Upper lobe of left lung (tissue), 6 donors: ENCODE data around the gene EIF4G2. TPM values are rescaled to one million over a fixed set of nuclear protein-coding genes. Genes with fewer than 3 reads are reported as not detected.

Experiments
- ATAC-seq, 2 donors: fragments of 200-7000 bp; cut with Tn5 transposase; one replicate each; pipeline ENCODE4 v1.9.1; 2022; ENCODE audit warnings: mild to moderate bottlenecking in 2 of 2, moderate library complexity in 2 of 2; ENCODE audit not compliant: low FRiP score in 2 of 2
- DNase-seq, 2 donors: peaks; one replicate each; pipeline ENCODE4 v3.0.0-alpha.2; 2019 to 2020
- H3K27ac ChIP-seq, 4 donors: fragments of 200-600 bp; sonication (generic); one replicate each; pipeline ENCODE4 v1.5.1; 2016 to 2019
- H3K27me3 ChIP-seq, 4 donors: fragments of 200-600 bp; sonication (generic); one replicate each; pipeline ENCODE4 v1.5.1; 2017 to 2019
- H3K36me3 ChIP-seq, 4 donors: fragments of 200-600 bp; sonication (generic); one replicate each; pipeline ENCODE4 v1.5.1; 2016 to 2019
- H3K4me1 ChIP-seq, 4 donors: fragments of 200-600 bp; sonication (generic); one replicate each; pipeline ENCODE4 v1.5.1; 2018 to 2019
- H3K4me3 ChIP-seq, 4 donors: fragments of 200-600 bp; sonication (generic); one replicate each; pipeline ENCODE4 v1.5.1; 2017 to 2019; ENCODE audit warnings: mild to moderate bottlenecking in 2 of 4, moderate library complexity in 1 of 4
- H3K9me3 ChIP-seq, 4 donors: fragments of 200-600 bp; sonication (generic); one replicate each; pipeline ENCODE4 v1.5.1; 2018 to 2019
- EP300 ChIP-seq, 4 donors: sonication (generic); formaldehyde crosslinking; IDR thresholded peaks; one replicate each; pipeline ENCODE4 v1.5.1; 2017; ENCODE audit warnings: antibody characterized with exemption in 4 of 4, control low read depth in 2 of 4
- POLR2A ChIP-seq, 4 donors: fragments of 450-650 bp; IDR thresholded peaks; one replicate each; pipeline ENCODE4 v1.5.1; 2016 to 2017; ENCODE audit warnings: antibody characterized with exemption in 4 of 4, mild to moderate bottlenecking in 2 of 4
- POLR2AphosphoS5 ChIP-seq, 2 donors: sonication (generic); formaldehyde crosslinking; IDR thresholded peaks; one replicate each; pipeline ENCODE4 v1.5.1; 2017; ENCODE audit warnings: antibody characterized with exemption in 2 of 2
- WGBS, 2 donors: methylation state at CpG; one replicate each; pipeline ENCODE4 v1.1.5; 2017 to 2018; 5-methylcytosine and 5-hydroxymethylcytosine counted together
- total RNA-seq, 6 donors: library from RNA; depleted of rRNA in 4 of 6; stranded (reverse); fragments of >200 nt in 4 of 6; gene quantifications; one replicate each; pipeline versions ENCODE4 v1.1.0 to v1.2.1, GENCODE V29; 2016 to 2021
- TF ChIP-seq, protein P1 (sequence below), 6 experiments: fragments of 450-650 bp in 4 of 6; fragments of 200-600 bp in 2 of 6; sonication (generic) in 2 of 6; IDR thresholded peaks; one replicate each; pipeline ENCODE4 v1.5.1; 2016 to 2019; ENCODE audit warnings: antibody characterized with exemption in 6 of 6
- donor health status: DM: no; HTN: no; CAD: no; lungs with moderate emphysema.
- donor health status: DM: no; HTN: yes; CAD: no; lungs with severe emphysema.

Gene EIF4G2
- total RNA-seq, result 1,000 to 10,000 TPM in 1 of 6 donors, 100 to 1,000 TPM in 5; 249 to 1,049 (median 632) TPM

GRCh38 chr11:10808553-10809372 is at the start of gene EIF4G2:
TSS of gene EIF4G2 (minus strand) at chr11:10808926.
- Histone ChIP-seq H3K27me3 (no peaks in the 10 kb centered on the region), H3K4me1 (peaks cover 35 to 45% (median 39%) of the 10 kb centered on the region in 4 donors), H3K27ac (peak within 1 kb of the TSS; percentile 99 to 100 (median 99)), H3K9me3 (no peaks in the 10 kb centered on the region), H3K4me3 (peak within 1 kb of the TSS; percentile 73 to 95 (median 92)), H3K36me3 (peaks cover 28 to 34% (median 29%) of the 10 kb centered on the region in 4 donors)
- peak; percentile 98 to 99 for DNase-seq
- TF ChIP-seq POLR2A (IDR thresholded peaks at IDR 0.05) (peak; percentile 96 to 100 (median 98)), POLR2AphosphoS5 (IDR thresholded peaks at IDR 0.05) (peak; percentile 99 to 100), EP300 (IDR thresholded peaks at IDR 0.05) (peak in 1 of 4 donors; percentile 83)
- TF ChIP-seq, protein P1, sequence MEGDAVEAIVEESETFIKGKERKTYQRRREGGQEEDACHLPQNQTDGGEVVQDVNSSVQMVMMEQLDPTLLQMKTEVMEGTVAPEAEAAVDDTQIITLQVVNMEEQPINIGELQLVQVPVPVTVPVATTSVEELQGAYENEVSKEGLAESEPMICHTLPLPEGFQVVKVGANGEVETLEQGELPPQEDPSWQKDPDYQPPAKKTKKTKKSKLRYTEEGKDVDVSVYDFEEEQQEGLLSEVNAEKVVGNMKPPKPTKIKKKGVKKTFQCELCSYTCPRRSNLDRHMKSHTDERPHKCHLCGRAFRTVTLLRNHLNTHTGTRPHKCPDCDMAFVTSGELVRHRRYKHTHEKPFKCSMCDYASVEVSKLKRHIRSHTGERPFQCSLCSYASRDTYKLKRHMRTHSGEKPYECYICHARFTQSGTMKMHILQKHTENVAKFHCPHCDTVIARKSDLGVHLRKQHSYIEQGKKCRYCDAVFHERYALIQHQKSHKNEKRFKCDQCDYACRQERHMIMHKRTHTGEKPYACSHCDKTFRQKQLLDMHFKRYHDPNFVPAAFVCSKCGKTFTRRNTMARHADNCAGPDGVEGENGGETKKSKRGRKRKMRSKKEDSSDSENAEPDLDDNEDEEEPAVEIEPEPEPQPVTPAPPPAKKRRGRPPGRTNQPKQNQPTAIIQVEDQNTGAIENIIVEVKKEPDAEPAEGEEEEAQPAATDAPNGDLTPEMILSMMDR (IDR thresholded peaks at IDR 0.05), result peak in 2 of 6 experiments; percentile 2 to 6
- 1% methylated on average over 33 to 51 of the region's 65 CpGs for WGBS, 2 donors
- ATAC-seq, result peak; percentile 98 to 99

DNA sequence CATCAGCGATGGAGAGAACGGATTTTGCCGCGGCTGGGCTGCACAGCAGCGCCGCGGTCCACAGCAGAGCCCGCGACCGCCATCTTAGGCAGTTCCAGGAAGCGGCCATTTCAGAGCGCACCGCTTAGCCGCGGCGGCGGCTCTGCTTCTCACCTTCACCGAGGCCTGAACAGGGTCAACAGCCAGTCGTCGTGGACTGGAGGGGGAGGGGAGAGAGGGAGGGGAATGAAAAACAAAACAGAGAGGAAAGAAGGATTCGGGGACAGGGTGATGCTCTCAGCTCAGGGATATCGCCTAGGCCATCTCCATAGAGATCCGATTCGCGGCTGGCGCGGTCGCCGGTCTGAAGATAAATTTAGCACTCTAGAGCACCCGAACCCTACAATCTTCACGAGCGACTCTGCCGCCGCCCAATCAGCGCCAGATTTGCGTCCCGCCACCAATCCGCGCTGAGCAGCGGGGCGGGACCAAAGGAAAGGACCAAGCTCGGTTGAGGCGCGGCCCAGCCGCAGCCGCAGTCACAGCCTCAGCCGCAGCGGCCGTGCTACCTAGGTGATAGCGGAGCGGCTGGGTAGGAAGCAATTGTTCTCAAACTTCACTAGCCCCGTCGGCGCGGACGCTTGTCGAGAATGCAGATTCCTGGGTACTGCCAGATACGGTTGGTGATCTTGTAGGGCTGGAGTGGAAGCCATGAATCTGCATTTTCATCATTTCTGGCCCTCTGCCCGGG is 49.1 kb upstream of the EIF4G2 start, which contains the start of gene ZBED5:
Gene ZBED5, minus strand, starts transcription at position 345 of the 730 bp plus-strand sequence. CDS start 3,108 bp downstream, outside the sequence.
- H3K27me3 ChIP-seq, result no peaks in the 10 kb centered on the region
- H3K4me3 ChIP-seq, result peak within 1 kb of the TSS; percentile 73 to 85 (median 82)
- TF ChIP-seq, protein P1 (IDR thresholded peaks at IDR 0.05), result peak in 3 of 6 experiments; percentile 27 to 45 (median 38)
- TF ChIP-seq EP300 (IDR thresholded peaks at IDR 0.05), result peak in 1 of 4 donors; percentile 31
- TF ChIP-seq POLR2A (IDR thresholded peaks at IDR 0.05), result peak; percentile 63 to 99 (median 92)
- TF ChIP-seq POLR2AphosphoS5 (IDR thresholded peaks at IDR 0.05), result peak; percentile 89 to 99
- peak within 1 kb of the TSS; percentile 95 to 99 (median 98) for H3K27ac ChIP-seq
- ATAC-seq (peak; percentile 98 to 99), DNase-seq (peak; percentile 97 to 99)
- H3K9me3 ChIP-seq, result no peaks in the 10 kb centered on the region
- peaks cover 11 to 31% (median 16%) of the 10 kb centered on the region in 4 donors for H3K36me3 ChIP-seq
- 0 to 1% methylated on average over 25 to 48 of the region's 59 CpGs for WGBS, 2 donors
- H3K4me1 ChIP-seq, result peaks cover 7 to 30% (median 24%) of the 10 kb centered on the region in 4 donors

DNA sequence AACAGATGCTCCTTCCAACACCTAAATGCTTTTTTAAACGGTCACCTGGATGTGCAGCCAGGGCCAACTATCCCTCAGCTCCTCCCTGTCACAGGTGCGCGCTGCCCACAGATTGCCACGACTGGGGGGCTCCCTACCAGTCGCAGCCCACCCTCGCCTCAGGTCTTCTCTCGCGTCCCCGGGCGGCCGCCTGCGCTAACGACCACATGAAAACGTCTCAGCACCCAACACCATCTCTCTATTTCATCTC is 48.7 kb upstream of the EIF4G2 start:
- H3K4me1 ChIP-seq, result peaks cover 7 to 30% (median 24%) of the 10 kb centered on the region in 4 donors
- H3K36me3 ChIP-seq, result peaks cover 14 to 36% (median 17%) of the 10 kb centered on the region in 4 donors
- no peaks in the 10 kb centered on the region for H3K9me3 ChIP-seq
- H3K4me3 ChIP-seq, result peak overlapping the region; percentile 73 to 85 (median 82)
- peak overlapping the region; percentile 95 to 99 (median 98) for H3K27ac ChIP-seq
- DNase-seq (no peak), ATAC-seq (peak in 1 of 2 donors; percentile 2)
- 1% methylated on average over 14 of the region's 14 CpGs; no CpG with 5 or more reads in 1 of the 2 donors for WGBS, 2 donors
- no peaks in the 10 kb centered on the region for H3K27me3 ChIP-seq
- TF ChIP-seq POLR2A (IDR thresholded peaks at IDR 0.05) (no peak), EP300 (IDR thresholded peaks at IDR 0.05) (no peak), POLR2AphosphoS5 (IDR thresholded peaks at IDR 0.05) (no peak)
- TF ChIP-seq, protein P1 (IDR thresholded peaks at IDR 0.05), result no peak

GRCh38 chr11:10856689-10857458 is 48.1 kb upstream of the EIF4G2 start:
- peak; percentile 46 for ATAC-seq
- peaks cover 7 to 30% (median 24%) of the 10 kb centered on the region in 4 donors for H3K4me1 ChIP-seq
- WGBS, 2 donors, result 1 to 2% methylated on average over 17 of the region's 17 CpGs
- peaks cover 14 to 41% (median 17%) of the 10 kb centered on the region in 4 donors for H3K36me3 ChIP-seq
- peak in 1 of 2 donors; percentile 55 for DNase-seq
- no peaks in the 10 kb centered on the region for H3K27me3 ChIP-seq
- peak overlapping the region; percentile 73 to 85 (median 82) for H3K4me3 ChIP-seq
- H3K9me3 ChIP-seq, result no peaks in the 10 kb centered on the region
- H3K27ac ChIP-seq, result peak overlapping the region; percentile 95 to 99 (median 98)
- peak in 1 of 2 donors; percentile 3 for TF ChIP-seq POLR2AphosphoS5 (IDR thresholded peaks at IDR 0.05)
- peak in 1 of 4 donors; percentile 7 for TF ChIP-seq EP300 (IDR thresholded peaks at IDR 0.05)
- TF ChIP-seq POLR2A (IDR thresholded peaks at IDR 0.05), result no peak
- TF ChIP-seq, protein P1 (IDR thresholded peaks at IDR 0.05), result no peak
